Measurements from ENCODE around the gene KIRREL1.

- TF ChIP-seq CTCF (IDR thresholded peaks at IDR 0.05) (no peak), POLR2A (IDR thresholded peaks at IDR 0.05) (no peak)
Measured at GRCh38 chr1:158014731-158015320, 21.4 kb downstream of the KIRREL1 start.
